Brain microvascular endothelial cell (primary cell): ENCODE results near the gene CSMD2.

Source experiments
- DNase-seq: peaks from one replicate; pipeline ENCODE4 v3.0.0-alpha.2; 2020
- H3K27ac ChIP-seq: fragments of 250-450 bp; sonication (Bioruptor Pico); 2 replicates; pipeline ENCODE4 v1.5.1; 2020; ENCODE audit warnings: mild to moderate bottlenecking, moderate library complexity
- H3K27me3 ChIP-seq: fragments of 250-450 bp; sonication (Bioruptor Pico); replicated peaks from 2 replicates; pipeline ENCODE4 v1.5.1; 2020; ENCODE audit warnings: mild to moderate bottlenecking
- H3K36me3 ChIP-seq: fragments of 250-450 bp; sonication (Bioruptor Pico); replicated peaks from 2 replicates; pipeline ENCODE4 v1.5.1; 2020; ENCODE audit warnings: mild to moderate bottlenecking
- H3K4me3 ChIP-seq: 2 replicates; pipeline ENCODE4 v1.5.1; 2011; ENCODE audit warnings: low read depth, mild to moderate bottlenecking, control low read depth, low read length, moderate library complexity
- CTCF ChIP-seq: IDR thresholded peaks from 2 replicates; pipeline ENCODE4 v1.5.1; 2011; ENCODE audit warnings: low read depth, mild to moderate bottlenecking, moderate library complexity, low read length, control low read depth, inconsistent platforms; ENCODE audit errors: missing control alignments
- in situ Hi-C: cut with HindIII; loops from 2 replicates; pipeline ENCODE4 v1.10.0; 2017; ENCODE audit warnings: low sequenced_read_pairs, low pct_ligation_motif_present

Gene CSMD2

DNA sequence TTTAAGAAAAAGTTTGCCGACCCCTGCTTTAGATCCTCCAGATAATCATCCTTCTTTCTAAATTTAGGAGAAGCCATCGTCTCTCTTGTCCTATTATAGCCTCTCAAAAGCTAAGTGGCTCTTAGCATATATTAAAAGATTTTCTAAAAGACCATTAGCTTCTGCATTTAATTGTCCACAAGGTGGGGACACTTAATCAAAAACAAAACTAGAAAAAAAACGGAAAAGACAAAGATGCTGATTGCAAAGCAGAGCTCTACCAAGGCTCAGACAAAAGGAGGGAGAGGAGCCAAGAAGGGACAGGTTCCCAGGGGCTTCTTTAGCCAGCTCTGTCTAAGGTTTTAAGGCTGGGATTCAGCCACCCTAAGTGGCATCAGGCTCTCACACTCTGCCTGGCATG, 429.4 kb downstream of the CSMD2 start:
- no peak overlapping the region for H3K4me3 ChIP-seq
- no peak overlapping the region for H3K27ac ChIP-seq
- TF ChIP-seq CTCF: no peak
- H3K27me3 ChIP-seq: no peaks in the 10 kb centered on the region
- in situ Hi-C loops: no loop called here
- no peak for DNase-seq
- no peaks in the 10 kb centered on the region for H3K36me3 ChIP-seq

DNA sequence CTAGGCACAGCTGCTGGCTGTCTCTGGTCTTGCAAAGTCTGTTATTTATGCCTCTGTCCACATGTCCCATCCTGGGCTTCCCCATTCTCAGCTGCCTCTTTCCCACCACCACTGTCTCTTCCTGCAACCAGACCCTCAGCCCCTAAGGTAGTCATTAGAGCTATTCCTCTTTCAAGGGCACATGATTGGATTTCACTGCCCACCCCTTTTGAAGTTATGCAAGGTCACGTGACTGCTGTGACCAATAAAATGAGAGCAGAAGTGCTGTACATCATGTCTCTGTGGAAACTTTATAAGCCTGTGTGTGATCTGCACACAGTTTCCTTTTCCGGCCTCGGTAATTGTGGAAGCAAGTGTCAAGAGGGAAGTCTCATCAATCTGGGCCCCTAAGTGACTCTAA, 437.7 kb downstream of the CSMD2 start:
- Histone ChIP-seq H3K36me3 (no peaks in the 10 kb centered on the region), H3K27ac (no peak overlapping the region), H3K27me3 (no peaks in the 10 kb centered on the region), H3K4me3 (no peak overlapping the region)
- in situ Hi-C loops: no loop called here
- no peak for DNase-seq
- no peak for TF ChIP-seq CTCF

GRCh38 chr1:33726274-33726804, 438.7 kb downstream of the CSMD2 start:
- in situ Hi-C loops: no loop called here

GRCh38 chr1:33725556-33726160, 439.4 kb downstream of the CSMD2 start:
- TF ChIP-seq CTCF: no peak
- no peak for DNase-seq
- H3K4me3 ChIP-seq: no peak overlapping the region
- H3K27ac ChIP-seq: no peak overlapping the region
- in situ Hi-C loops: no loop called here
- H3K36me3 ChIP-seq: no peaks in the 10 kb centered on the region
- H3K27me3 ChIP-seq: no peaks in the 10 kb centered on the region

More at GRCh38 chr1:33726274-33726804, 438.7 kb downstream of the CSMD2 start:
- H3K27me3 ChIP-seq: no peaks in the 10 kb centered on the region
- no peak for TF ChIP-seq CTCF
- H3K4me3 ChIP-seq: no peak overlapping the region
- no peaks in the 10 kb centered on the region for H3K36me3 ChIP-seq
- no peak for DNase-seq
- no peak overlapping the region for H3K27ac ChIP-seq

GRCh38 chr1:33725037-33725436, 440.0 kb downstream of the CSMD2 start:
- H3K27me3 ChIP-seq: no peaks in the 10 kb centered on the region
- H3K36me3 ChIP-seq: no peaks in the 10 kb centered on the region
- in situ Hi-C loops: no loop called here

More at GRCh38 chr1:33725037-33725436, 440.0 kb downstream of the CSMD2 start:
- DNase-seq: no peak
- Histone ChIP-seq H3K27ac (no peak overlapping the region), H3K4me3 (no peak overlapping the region)
- no peak for TF ChIP-seq CTCF
